HuH-7 (cell line): Measurements from ENCODE around the gene IRX2.

Source experiments
- DNase-seq: peaks from one replicate; pipeline ENCODE4 v3.0.0; 2011; ENCODE audit warnings: low spot score

IRX2 gene

DNA sequence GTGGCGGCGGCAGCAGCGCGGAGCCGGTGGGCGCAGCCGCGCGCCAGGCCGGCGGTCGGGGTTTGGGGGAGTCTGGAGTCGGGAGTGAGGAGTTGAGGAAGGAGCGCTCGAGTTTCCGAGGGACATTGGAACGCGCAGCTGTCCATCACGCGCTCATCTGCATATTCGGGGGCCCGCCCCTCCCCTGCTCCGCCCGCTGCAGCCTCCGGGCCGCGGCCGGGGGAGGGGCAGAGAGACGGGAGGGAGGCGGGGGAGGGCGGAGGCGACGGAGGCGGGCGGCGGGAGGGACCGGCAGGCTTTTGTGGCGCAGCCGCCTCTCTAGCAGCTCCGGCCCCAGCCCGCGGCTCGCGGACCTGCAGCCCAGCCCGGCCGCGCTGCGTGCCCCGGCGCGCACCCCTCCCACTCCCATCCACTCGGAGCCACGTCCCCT lies at the start of gene IRX2:
IRX2 (minus strand) TSS at position 86 of the 430 bp plus-strand sequence. CDS start 264 bp downstream, outside the sequence.
- no peak for DNase-seq

DNA sequence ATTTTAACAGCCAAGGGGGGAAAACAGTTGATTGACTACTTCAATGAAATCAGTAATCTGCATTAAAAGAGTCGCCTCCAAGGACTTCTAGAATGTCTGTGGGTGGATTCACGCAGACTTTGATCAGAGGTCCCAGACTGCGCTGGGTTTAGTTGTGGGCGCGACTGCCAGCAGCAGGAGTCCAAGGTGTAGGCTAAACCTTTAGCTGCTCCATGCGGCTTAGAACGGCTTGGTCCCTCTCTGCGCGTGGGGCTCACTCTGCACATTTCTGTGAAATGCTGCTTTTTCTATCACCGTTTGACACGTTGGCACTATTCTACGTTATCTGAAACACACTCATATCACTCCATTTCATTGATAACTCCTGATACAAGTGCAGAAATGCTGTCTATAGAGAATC lies 48.6 kb upstream of the IRX2 start:
- DNase-seq: no peak

DNA sequence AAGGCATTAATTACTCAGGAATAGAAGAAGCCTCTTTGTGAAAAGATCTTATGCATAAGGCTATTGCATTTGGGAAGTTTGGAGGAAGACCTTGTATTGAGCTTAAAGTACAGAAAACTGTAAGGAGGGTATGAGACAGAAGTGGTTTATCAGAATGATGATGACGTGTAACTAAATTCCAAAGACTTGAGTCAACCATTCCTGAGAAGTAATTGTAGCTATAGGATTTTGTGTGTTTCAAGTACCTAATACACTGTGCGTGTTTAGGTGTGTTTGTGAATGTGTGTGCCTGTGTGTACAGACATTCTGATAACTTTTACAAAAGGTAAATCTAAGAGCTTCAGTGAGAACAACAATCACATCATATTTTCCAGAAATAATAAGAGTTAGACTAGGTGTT lies 46.5 kb upstream of the IRX2 start:
- no peak for DNase-seq

DNA sequence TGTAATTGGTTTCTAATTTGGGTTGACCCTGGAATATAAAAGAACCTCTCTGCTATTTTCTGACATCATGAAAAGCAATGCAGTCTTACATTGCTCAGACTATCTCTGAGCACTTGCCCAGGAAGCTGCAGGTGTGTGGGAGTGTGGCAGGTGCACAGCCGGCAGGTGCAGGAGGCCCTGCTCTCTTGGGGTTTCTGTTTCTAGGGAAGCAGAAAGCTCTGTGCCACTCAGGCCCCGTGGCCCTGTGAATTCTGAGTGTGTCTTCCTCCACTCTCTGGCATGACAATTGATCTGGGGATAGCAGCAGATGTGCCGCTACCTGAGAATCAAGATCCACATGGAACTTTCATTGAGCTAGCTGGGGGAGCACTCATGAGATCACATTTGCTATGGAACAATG lies 45.7 kb upstream of the IRX2 start:
- DNase-seq: no peak

DNA sequence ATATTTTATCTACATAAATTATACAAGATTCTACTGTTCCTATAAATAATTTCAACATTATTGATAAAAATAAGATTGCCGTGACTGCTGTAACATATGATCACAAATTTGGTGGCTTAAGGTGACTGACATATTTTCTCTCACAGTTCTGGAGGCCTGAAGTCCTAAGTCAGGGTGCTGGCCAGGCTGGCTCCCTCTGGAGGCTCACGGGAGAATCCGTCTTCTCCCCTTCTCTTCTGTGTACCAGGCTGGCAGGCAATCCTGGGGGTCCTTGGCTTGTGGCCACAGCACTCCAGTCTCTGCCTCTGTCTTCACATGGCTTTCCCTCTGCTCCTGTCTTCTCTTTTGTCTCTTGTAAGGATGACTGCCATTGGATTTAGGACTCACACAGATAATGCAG lies 31.7 kb upstream of the IRX2 start:
- DNase-seq: no peak

DNA sequence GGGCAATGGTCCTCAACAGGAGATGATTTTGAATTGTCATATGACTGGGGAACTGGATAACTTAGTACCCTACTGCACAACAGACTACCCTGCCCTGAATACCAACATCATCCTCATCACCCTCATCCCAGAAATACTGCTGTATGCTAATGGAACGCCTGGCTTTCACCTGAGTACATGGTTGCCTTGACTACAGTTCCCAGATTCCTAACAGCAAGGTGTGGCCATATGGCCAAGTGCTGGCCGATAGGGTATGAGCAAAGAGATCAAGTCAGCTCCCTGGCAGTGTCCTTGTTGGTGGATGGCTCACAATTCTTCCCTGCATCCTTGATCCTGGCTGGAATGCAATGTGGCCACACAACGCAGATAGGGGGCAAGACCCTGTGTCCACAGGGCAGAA lies 31.2 kb upstream of the IRX2 start:
- no peak for DNase-seq

DNA sequence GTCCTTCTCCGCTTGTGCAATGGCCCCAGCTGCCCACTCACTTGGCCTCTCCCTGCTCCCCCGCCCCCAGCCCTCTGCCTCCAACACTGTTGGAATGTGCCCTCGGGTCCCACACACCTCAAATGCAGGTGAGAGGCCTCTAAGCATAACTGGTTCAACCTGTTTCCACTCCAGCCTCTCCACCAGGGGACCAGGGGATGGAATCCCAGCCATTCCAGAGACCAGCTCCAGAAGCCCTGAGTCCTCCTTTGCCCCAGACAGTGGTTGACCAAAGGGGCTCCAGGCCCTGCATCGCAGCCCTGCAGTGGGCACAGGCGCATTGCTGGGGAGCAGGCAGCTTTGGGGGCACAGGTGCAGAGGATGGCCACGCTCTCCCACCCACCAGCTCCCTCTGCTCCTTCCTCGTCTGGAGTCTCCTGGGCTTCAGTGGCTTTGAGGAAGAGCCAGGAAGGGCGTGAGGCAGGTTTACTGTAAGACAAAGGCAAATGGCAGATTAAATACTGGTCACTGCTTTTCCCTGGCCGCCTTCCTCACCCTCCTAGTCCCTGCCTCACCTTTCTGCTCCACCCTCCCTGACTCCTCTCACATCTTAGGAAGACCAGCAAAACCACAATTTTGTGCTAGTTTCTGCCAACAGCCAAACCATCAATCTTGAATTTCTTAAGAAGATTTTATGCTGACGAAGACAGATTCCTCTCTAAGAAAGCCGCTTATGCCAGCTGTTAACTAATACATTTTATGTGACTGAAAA lies 29.1 kb upstream of the IRX2 start:
- no peak for DNase-seq

DNA sequence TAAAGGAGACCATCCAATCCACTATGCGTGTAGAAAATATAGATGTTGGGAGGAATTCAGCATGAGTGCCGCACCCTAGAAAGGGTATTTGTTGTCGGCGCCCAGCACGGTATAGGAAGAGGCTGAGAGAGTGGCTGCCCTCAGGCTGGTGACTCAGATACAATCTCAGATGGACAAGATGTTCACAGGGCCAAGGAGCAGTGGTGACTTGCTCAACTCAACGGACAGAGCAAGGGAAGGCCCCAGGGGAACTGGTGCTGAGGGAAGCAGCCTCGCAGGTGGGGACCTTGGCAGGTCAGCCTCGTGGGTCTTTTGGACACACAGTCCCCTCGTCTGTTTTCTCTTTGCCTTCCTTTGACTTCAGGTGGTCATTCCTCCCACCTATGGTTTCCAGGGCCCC lies 28.0 kb upstream of the IRX2 start:
- DNase-seq: no peak

DNA sequence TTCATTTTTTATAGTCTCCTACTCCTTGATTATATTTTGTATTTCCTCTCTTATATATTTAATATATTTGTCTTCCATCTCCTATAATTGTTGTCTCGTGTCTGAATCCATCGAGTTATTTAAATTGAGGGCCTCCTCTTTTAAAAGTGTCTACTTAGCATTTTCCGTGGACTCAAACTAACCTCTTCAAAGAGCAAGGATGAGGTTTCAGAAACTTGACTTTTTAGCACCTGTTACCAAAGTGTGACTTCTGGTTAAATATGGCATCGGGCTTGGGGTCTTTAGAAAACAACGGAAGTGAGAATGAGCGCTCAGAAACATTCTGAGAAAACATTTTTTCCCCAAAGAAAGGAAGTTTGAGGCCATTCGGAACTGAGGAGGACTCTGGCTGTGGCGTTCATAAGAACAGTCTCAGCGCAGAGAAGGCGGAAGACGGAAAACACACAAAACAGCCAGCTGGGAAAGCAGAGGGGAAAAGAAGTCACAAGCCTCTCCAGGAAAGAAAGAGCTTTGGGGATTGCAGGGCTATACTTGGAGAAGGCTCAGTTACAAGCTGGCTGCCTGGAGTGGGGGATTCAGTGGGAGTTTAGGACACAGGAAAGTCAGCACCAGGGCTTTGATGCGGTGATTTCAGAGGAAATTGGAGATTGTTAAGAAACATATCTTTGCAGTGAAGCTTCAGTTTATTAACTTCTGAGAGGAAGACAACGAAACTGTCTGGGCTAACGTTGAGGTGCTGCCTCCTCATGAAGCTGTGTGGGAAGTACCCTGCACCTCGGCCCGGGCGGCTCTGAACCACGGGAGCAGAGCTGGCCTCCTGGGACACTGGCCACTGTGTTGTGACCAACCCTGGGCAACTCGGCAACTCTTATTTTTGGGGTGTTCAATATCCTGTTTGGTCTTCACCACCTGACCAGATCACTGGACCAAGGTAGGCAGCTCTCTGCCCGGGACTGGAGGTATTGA lies 25.1 kb upstream of the IRX2 start:
- no peak for DNase-seq

DNA sequence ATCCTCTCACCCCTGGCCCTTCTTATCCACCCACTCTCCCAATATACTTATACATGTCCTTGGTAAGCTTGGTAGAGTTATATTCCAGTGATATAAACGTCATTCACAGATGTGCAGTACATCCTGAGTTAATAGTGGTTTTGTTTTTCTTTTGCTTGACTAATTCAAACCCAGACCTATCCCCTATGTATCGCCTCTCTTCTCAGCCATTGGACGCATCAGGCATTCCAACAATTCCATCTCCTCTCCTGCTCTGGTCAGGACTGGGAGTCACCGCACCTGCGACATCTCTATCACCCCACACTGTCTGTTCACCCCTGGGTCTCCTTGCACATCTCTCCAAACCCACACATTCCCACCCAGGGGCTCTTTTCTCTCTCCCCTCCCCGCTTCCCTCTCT lies 21.9 kb upstream of the IRX2 start:
- DNase-seq: no peak

DNA sequence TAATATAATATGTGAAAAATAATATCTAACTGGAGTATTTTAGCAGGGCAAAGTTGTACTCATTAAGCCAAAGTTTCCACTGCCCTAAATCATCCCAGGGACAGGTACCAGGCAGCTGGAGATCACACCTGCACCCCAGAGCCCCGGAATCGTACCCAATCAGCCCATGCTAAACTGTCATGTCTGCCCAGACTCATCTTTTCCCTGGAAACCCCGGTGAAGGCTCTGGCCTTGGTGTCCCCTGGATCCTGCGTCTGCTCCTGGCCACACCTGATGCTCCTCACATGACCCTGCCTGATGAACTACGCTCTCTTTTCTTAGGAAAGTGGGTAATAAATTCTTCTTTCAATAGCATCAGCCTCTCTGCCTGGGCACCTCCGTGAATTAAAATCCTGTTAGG lies 15.6 kb upstream of the IRX2 start:
- DNase-seq: no peak

DNA sequence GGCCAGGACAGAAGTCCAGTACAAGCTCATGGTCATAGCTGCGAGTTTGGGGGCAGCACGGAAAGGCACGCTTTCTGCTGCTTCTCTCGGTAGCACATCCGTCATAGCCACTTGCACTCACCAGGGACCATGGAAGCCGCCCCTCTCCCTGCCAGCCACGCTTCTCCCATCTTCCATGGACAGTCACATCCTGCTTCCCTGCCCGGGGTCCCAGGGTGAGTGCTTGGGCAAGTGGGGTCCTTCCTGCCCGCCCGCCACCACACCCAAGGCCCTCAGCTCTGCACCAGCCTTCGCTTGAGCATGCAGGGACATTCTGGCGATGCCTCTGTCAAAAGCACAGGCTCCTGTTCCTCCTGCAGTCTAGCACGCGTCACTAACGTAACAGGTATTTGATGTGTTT lies 13.1 kb upstream of the IRX2 start:
- DNase-seq: no peak

DNA sequence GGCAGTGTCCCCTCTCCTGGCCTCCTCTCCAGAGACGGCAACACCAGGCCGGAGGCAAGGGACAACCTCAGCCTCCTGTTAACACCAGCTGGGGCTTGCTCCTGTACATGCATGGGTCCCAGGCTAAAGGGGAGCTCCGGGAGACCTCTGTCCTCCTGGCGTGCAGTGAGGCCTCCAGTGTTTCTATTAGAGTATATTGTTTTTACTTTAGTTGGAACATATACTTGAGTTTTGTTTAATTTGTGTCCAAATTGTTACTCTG lies 12.0 kb upstream of the IRX2 start:
- no peak for DNase-seq

DNA sequence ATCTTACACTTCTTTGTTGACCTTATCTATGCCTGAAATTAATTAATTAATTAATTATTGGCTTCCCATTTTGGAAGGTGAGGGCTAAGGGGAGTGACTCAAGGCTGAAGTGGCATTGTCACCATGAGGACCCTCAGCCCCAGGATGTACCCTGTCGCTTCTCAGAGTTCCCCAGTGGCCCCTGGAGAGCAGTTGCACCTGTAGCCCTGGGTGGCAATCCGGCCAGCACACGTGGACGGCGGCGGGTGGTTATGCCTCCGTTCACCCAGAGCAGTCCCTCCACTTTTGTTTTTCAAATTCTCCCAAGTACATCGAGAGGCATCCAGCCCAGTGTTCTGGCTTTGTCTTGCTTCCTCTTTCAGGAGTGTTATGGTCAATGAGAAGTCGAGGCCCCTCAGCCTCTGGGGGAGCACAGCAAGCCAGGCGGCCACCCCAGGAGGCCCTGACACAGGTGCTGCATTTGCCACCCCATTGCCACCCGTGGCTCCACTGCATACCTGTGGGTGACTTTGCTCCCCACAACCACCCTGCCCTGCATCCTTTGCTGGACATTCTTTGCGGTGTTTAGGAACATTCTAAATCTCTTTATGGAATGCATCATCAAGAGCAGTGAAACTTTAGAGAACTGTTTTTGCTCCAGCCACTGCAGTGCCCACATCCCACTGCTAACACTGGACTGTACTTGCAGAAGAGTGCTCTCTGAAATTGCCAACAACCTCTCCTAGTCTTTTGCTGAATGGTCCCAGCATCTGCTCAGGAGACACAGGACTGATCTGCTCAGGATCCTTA lies 11.5 kb upstream of the IRX2 start:
- no peak for DNase-seq

DNA sequence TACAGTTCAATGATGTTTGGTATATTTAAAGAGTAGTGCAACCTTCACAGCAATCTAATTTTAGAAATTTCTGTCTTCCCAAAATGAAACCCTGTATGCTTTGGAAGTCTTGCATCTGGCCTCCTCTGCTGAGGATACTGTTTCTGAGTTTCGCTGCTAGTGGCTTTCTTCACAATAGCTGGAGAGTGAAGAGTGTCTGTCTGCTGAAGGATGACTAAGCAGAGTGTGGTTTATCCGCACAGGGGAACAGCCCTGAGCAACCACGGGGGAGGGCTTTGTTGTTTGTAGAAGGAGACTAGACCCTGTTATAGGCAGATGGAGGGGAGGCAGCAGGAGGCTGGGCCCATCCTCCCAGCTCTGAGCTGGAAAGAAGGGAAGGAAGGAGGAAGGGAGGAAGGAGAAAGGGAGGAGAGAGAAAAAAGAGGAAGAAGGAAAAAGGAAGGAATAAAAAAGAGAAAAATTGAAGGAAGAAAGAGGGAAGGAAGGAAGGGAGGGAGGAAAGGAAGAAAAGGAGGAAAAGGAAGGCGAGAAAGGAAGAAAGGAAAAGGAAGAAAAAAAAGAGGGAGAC lies 10.5 kb upstream of the IRX2 start:
- no peak for DNase-seq

DNA sequence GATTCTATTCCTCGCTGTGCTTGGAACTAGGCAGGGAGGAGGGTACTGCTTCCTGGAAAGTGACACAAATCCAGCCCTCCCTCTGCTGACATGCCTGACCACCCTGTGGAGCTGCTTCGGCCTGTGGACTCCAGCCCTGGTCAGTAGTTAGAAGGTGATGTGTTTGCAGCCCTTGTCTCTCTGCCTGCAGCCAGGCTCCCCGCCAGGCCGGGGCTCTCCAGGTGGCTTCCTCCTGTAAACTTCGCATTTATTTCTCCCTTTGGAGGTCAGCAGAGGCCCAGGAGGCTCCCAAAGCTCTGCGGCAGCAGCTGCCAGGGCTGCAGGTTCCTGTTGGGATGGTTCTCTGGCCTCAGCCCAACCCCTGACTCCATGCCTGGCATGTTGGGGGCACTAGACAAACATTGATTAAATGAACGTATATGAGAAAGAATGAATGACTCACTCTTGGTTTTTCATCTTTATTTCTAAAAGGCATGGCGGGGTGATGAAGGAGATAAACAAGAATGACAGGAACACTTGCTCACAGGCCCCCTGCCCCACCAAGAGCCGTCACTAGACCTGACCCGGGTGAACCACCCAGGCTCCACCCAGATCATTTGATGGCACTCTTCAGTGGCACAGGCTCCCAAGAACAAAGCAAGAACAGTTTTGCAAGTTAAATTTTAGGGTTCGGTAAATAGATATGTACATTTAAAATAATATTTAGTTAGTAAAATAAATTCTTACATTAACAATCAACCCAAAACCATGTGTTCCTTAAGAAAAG lies 8.4 kb upstream of the IRX2 start:
- no peak for DNase-seq

DNA sequence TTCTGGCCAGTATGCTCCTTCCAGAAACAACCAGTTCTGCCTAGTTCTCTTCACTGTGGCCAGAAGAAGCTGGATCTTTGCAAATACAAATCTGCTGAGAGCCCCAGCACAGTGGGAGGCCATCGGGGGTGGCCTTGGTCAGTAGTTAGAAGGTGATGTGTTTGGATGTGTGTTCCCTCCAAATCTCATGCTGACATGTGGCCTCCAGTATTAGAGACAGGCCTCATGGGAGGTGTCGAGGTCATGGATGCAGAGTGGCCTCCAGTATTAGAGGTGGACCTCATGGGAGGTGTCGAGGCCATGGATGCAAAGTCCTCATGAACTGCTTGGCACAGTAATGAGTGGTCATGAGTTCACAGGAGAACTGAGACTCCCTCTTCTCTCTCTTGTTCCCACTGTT lies 7.6 kb upstream of the IRX2 start:
- no peak for DNase-seq

DNA sequence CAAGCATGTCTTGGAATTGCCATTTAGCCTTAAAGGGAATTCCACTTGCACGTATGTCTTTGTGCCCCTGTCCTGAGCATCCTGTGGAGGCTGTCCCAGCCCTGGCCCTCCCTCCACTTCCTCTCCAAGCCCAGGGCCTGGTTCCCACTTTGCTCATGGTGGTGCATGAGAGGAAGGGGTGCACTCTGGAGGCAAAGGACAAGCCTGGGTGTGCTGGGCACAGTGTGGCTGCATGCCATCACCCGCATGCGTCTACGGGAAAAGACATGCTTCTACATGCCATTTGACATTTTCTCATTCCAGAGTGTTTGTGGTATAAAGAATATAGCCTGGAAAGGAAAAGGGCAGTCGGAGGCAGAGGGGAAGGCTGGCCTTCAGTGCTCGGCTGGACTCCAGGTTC lies 7.2 kb upstream of the IRX2 start:
- no peak for DNase-seq

DNA sequence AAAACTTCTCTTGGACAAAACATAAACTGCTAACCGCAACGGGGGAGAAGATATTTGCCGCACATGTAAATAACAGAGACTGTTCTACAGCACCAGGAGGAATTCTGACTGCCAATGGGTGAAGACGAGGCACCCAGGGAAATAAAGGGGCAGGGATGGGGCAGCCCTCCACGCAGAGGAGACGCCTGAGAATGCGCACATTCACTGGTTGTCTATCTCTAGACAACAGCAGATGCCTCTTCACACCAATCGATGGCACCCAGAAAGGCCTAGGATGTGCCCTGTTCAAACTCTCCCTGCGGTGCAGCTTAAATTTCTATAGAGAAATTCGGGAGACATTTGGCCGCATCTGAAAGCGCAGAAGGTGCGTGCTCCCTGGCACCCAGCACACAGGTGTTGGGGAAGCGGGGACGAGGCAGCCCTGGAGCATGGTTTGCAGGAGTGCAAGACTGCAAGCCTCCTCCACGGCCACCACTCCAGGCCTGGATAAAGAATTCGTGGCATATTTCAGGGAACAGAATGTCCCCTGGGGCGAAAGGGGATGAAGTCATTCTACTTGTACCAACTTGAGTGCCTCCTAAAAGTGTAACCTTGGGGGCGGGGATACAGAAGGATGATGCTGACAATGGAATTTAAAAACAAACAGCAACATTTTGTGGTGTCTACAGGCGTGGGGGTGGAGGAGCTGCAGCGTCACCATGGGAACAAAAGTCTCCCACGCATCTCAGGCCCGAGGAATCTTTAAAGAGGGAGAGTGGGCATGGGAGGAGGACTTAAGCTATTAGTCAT lies 6.3 kb upstream of the IRX2 start:
- DNase-seq: no peak

DNA sequence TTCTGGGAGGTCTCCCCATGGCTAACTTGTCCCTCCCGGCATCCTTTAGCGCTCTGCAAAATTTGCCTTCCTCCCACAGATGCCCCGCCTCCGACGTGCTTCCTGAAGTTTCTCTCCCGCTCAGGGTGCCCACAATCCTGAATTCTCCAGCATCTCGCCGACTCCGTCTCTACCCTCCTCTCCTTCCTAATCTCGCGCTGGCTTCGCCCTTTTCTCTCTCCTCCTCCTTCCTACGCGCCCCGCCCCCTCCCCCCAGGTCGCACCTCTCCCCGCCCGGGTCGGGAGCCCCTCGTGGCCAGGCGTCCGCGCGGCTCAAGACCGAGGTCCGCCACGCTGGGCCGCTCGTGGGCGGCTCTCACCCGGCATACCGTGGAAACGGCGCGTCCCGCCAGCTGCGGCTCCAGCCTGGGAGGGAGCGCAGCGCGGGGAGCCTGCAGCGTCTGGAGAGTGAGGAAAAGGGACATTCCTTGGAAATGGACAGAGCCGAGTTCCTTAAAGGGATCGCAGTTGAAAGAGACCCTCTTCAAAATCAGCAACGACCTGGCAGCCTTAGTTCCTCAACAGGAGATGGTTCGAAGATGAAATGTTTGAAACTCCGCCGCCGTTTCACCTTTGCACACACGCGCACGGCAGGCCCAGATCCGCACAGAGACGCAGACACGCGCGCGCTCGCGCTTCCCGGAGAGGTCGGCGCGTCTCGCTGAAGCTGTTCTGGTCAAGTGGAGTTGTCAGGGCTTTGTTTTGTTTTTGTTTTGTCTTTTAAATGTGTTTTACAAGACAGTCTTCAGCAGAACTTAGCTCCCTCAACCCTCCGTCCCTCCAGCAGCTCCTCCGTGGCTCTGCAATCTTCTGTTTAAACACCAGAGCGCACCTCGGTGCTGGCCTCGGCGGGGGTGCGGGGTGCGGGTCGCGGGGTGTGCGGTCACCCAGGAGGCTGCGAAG lies 5.0 kb upstream of the IRX2 start:
- DNase-seq: no peak
